ENCODE results near the gene SORCS2.

Gene SORCS2

DNA sequence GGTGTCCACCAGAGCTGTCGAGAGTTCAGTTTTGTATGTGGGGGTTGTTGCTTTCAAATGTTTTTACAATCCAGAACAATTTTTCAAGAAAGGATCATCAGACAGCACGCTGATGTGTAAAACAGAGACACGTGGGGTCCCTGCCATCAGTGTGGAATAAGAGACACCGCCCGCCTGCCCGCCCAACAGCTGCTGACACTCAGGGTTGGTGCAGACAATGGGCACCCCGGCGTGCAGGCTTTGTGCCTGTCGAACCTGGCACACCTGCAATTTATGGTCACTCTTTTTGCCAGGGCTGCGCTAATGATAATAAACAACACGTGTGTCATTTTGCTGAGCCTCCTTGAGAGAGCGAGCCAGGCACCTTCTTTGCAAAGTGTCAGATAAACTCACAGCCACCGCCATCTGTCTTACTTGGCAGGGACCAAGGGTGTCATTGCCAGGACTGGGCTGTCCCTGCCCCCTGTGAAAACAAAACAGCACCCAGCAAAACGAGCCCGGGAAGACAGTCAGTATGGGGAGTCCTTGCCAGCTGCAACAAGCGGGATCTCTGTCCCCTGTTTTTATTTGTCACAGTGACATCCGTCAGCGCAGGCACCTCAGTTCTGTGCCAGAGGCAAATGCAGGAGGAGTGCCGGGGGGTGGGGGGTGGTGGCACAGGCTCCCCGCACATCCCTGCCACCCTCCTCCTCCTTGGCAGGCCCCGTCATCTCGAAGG lies 173.3 kb downstream of the SORCS2 start:
- TF ChIP-seq, protein P1, sequence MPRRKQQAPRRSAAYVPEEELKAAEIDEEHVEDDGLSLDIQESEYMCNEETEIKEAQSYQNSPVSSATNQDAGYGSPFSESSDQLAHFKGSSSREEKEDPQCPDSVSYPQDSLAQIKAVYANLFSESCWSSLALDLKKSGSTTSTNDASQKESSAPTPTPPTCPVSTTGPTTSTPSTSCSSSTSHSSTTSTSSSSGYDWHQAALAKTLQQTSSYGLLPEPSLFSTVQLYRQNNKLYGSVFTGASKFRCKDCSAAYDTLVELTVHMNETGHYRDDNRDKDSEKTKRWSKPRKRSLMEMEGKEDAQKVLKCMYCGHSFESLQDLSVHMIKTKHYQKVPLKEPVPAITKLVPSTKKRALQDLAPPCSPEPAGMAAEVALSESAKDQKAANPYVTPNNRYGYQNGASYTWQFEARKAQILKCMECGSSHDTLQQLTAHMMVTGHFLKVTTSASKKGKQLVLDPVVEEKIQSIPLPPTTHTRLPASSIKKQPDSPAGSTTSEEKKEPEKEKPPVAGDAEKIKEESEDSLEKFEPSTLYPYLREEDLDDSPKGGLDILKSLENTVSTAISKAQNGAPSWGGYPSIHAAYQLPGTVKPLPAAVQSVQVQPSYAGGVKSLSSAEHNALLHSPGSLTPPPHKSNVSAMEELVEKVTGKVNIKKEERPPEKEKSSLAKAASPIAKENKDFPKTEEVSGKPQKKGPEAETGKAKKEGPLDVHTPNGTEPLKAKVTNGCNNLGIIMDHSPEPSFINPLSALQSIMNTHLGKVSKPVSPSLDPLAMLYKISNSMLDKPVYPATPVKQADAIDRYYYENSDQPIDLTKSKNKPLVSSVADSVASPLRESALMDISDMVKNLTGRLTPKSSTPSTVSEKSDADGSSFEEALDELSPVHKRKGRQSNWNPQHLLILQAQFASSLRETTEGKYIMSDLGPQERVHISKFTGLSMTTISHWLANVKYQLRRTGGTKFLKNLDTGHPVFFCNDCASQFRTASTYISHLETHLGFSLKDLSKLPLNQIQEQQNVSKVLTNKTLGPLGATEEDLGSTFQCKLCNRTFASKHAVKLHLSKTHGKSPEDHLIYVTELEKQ (tag by site-specific recombination; IDR thresholded peaks at IDR 0.05; ENCODE audit: borderline replicate concordance): no peak
- TF ChIP-seq ZNF121 (tag by site-specific recombination; IDR thresholded peaks at IDR 0.05) (no peak), HOXA7 (CRISPR knock-in tag; IDR thresholded peaks at IDR 0.05; ENCODE audit: borderline replicate concordance) (no peak), ZNF223 (tag by site-specific recombination; IDR thresholded peaks at IDR 0.05) (no peak), ZNF350 (tag by site-specific recombination; IDR thresholded peaks at IDR 0.05) (no peak), ZSCAN23 (tag by site-specific recombination; IDR thresholded peaks at IDR 0.05) (no peak), ZNF311 (tag by site-specific recombination; IDR thresholded peaks at IDR 0.05; ENCODE audit: borderline replicate concordance) (no peak), ZNF571 (tag by site-specific recombination; IDR thresholded peaks at IDR 0.05) (no peak), EGR2 (tag by site-specific recombination; IDR thresholded peaks at IDR 0.05; ENCODE audit: low read depth) (no peak), SP2 (tag by site-specific recombination; IDR thresholded peaks at IDR 0.05) (no peak), ZNF555 (tag by site-specific recombination; conservative IDR thresholded peaks at IDR 0.05) (no peak), ZNF514 (tag by site-specific recombination; IDR thresholded peaks at IDR 0.05) (no peak)
- TF ChIP-seq, protein P2, sequence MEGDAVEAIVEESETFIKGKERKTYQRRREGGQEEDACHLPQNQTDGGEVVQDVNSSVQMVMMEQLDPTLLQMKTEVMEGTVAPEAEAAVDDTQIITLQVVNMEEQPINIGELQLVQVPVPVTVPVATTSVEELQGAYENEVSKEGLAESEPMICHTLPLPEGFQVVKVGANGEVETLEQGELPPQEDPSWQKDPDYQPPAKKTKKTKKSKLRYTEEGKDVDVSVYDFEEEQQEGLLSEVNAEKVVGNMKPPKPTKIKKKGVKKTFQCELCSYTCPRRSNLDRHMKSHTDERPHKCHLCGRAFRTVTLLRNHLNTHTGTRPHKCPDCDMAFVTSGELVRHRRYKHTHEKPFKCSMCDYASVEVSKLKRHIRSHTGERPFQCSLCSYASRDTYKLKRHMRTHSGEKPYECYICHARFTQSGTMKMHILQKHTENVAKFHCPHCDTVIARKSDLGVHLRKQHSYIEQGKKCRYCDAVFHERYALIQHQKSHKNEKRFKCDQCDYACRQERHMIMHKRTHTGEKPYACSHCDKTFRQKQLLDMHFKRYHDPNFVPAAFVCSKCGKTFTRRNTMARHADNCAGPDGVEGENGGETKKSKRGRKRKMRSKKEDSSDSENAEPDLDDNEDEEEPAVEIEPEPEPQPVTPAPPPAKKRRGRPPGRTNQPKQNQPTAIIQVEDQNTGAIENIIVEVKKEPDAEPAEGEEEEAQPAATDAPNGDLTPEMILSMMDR (tag by site-specific recombination; IDR thresholded peaks at IDR 0.05): no peak
- TF ChIP-seq, protein P3, sequence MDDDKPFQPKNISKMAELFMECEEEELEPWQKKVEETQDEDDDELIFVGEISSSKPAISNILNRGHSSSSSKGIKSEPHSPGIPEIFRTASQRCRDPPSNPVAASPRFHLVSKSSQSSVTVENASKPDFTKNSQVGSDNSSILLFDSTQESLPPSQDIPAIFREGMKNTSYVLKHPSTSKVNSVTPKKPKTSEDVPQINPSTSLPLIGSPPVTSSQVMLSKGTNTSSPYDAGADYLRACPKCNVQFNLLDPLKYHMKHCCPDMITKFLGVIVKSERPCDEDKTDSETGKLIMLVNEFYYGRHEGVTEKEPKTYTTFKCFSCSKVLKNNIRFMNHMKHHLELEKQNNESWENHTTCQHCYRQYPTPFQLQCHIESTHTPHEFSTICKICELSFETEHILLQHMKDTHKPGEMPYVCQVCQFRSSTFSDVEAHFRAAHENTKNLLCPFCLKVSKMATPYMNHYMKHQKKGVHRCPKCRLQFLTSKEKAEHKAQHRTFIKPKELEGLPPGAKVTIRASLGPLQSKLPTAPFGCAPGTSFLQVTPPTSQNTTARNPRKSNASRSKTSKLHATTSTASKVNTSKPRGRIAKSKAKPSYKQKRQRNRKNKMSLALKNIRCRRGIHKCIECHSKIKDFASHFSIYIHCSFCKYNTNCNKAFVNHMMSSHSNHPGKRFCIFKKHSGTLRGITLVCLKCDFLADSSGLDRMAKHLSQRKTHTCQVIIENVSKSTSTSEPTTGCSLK (tag by site-specific recombination; IDR thresholded peaks at IDR 0.05): no peak
- TF ChIP-seq, protein P4, sequence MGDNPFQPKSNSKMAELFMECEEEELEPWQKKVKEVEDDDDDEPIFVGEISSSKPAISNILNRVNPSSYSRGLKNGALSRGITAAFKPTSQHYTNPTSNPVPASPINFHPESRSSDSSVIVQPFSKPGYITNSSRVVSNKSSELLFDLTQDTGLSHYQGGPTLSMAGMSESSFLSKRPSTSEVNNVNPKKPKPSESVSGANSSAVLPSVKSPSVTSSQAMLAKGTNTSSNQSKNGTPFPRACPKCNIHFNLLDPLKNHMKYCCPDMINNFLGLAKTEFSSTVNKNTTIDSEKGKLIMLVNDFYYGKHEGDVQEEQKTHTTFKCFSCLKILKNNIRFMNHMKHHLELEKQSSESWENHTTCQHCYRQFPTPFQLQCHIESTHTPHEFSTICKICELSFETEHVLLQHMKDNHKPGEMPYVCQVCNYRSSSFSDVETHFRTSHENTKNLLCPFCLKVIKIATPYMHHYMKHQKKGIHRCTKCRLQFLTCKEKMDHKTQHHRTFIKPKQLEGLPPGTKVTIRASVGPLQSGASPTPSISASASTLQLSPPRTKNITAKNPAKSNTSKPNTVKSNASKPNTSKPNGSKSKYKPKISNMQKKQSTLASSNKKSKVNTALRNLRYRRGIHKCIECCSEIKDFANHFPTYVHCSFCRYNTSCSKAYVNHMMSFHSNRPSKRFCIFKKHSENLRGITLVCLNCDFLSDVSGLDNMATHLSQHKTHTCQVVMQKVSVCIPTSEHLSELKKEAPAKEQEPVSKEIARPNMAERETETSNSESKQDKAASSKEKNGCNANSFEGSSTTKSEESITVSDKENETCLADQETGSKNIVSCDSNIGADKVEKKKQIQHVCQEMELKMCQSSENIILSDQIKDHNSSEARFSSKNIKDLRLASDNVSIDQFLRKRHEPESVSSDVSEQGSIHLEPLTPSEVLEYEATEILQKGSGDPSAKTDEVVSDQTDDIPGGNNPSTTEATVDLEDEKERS (tag by site-specific recombination; IDR thresholded peaks at IDR 0.05): no peak
- CTCF ChIA-PET: interaction anchor here (0.7 kb wide), 1 partner anchor 322 kb away, joined by 3 read pairs; the partner anchor contains the start of gene TADA2B
- no peak overlapping the region for H3K4me3 ChIP-seq (ENCODE audit: low read depth, low read length)
- H3K36me3 ChIP-seq (ENCODE audit: control insufficient read depth in 2 of 2, insufficient read depth in 1 of 2, low read length in 2 of 2): no peaks in the 10 kb centered on the region
- H3K4me1 ChIP-seq (ENCODE audit: control insufficient read depth, insufficient read depth, low read length): no peaks in the 10 kb centered on the region
- no peak overlapping the region for H3K27ac ChIP-seq (ENCODE audit: extremely low read depth, low read depth, low read length)
- POLR2A ChIA-PET: no interaction called here
- H3K9me3 ChIP-seq (ENCODE audit: control insufficient read depth, insufficient read depth, low read depth, low read length): no peaks in the 10 kb centered on the region

Measured in HEK293 (cell line).